Measurements from ENCODE around the gene MYO16. TPM values are rescaled to one million over a fixed set of nuclear protein-coding genes. Genes with fewer than 3 reads are reported as not detected.

MYO16 gene
- total and polyA plus RNA-seq, 2 experiments from 2014 or later, result 0.13 to 0.23 TPM

DNA sequence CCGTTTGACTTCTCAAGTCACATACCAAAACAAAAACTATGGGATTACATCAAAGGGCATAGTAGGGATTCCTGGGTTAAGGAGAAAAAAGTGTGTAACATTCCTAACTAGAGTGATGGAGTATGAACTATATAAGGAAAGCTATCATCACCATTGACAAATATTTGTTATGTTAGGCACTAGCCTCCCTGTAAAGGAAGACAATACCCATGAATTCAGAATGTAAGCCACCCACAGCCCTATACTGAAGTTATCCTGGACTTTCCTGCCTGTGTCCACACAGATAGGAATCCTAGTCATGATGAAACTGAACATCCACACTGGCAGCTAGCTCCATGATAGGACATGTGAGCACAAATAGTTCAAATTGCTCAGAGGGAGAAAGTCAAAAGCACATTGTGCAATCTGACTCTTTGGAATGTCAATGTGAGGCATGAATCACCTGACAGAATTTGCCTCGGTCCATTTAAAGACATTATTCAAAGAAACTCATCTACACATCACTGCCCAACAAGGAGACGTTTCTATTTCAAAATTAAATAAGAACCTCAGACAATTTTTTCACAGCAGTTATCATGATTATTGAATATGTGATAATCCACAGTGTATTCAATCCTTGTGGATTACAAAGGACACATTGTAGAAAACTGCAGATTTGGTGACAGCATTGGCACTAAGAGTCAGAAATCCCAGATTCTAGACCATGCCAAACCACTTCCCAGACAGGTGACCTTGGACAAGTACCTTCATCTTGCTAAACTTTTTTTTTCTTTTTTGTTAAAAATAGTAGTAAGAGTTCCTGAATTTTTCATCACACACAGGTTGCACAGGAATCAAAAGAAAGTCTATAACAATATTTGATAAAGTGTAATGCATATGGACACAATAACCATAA is 627.7 kb downstream of the MYO16 start:
- no peak overlapping the region for H3K4me2 ChIP-seq
- H2AFZ ChIP-seq, result no peak overlapping the region
- H3K27ac ChIP-seq, result peak overlapping the region; percentile 77
- no peaks in the 10 kb centered on the region for H3K9me2 ChIP-seq (replicated peaks; ENCODE audit: insufficient read depth)
- no peak overlapping the region for H3K4me3 ChIP-seq
- WGBS (ENCODE audit: low lambda C conversion rate, missing lambda C conversion rate), result 17% methylated on average over 3 of the region's 3 CpGs
- TF ChIP-seq EZH2 (IDR thresholded peaks at IDR 0.05; ENCODE audit: borderline replicate concordance), result no peak
- no peak for TF ChIP-seq CTCF (IDR thresholded peaks at IDR 0.05; ENCODE audit: poor library complexity)
- no peak for TF ChIP-seq EZH2phosphoT487 (IDR thresholded peaks at IDR 0.05; ENCODE audit: low read depth, severe bottlenecking, unreplicated experiment)
- H4K20me1 ChIP-seq (ENCODE audit: insufficient read depth, poor library complexity, severe bottlenecking), result no peaks in the 10 kb centered on the region
- H3K27me3 ChIP-seq, result no peaks in the 10 kb centered on the region
- H3K36me3 ChIP-seq (replicated peaks; ENCODE audit: insufficient read depth, low read depth), result no peaks in the 10 kb centered on the region
- H3K9me3 ChIP-seq (ENCODE audit: low read depth), result no peaks in the 10 kb centered on the region
- H3K4me1 ChIP-seq (ENCODE audit: insufficient read depth), result peaks cover 5% of the 10 kb centered on the region
- H3K79me2 ChIP-seq, result no peaks in the 10 kb centered on the region
- DNase-seq (ENCODE audit: low spot score), result peak; percentile 80

Data from hepatocyte (in vitro differentiated cells).